Limb (tissue), 2 donors: ENCODE results near the gene PSENEN.
A peak's percentile ranks its signal among the peaks of the same experiment; 100 is the strongest.

Source experiments
- DNase-seq, 2 donors: peaks; one replicate each; pipeline ENCODE4 v3.0.0-alpha.2; 2016; ENCODE audit errors: extremely low spot score in 2 of 2

Gene PSENEN

GRCh38 chr19:35750167-35750566 is 4.7 kb downstream of the PSENEN start:
- DNase-seq, result peak in 1 of 2 donors; percentile 29

- peak in 1 of 2 donors; percentile 24 for DNase-seq
Measured at GRCh38 chr19:35751839-35752745, 6.6 kb downstream of the PSENEN start.

- peak in 1 of 2 donors; percentile 29 for DNase-seq
Measured at GRCh38 chr19:35752746-35753350, 7.4 kb downstream of the PSENEN start.

DNA sequence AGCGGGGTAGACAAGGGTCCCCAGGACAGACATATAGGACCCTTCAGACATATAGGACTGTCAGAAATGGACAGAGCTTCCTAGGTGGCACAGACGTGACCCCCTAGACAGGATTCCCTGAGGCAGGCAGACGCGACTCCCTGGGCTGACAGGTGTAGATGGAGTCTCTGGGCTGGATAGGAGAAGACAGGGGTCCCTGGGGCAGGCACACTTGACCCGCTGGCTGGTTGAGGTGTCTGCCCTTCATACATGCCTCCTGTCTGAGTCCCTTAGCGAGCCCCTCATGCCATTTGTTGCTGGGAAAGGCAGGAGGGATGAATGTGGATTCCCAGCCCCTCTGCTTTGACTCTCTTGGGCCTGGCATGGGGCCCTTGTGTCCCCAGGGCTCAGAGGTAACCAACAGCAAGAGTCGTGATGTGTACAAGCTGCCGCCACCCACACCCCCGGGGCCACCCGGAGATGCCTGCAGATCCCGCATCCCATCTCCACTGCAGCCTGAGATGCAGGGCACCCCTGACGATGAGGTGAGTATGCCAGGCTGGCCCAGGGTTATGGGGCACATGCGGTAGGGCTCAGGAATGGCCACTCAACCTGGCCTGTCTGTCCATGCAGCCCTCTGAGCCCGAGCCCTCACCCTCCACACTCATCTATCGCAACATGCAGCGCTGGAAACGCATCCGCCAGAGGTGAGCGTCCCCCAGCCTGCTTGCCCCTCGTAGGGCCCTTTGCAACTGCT is 8.4 kb downstream of the PSENEN start:
- DNase-seq, result peak in 1 of 2 donors; percentile 26

DNA sequence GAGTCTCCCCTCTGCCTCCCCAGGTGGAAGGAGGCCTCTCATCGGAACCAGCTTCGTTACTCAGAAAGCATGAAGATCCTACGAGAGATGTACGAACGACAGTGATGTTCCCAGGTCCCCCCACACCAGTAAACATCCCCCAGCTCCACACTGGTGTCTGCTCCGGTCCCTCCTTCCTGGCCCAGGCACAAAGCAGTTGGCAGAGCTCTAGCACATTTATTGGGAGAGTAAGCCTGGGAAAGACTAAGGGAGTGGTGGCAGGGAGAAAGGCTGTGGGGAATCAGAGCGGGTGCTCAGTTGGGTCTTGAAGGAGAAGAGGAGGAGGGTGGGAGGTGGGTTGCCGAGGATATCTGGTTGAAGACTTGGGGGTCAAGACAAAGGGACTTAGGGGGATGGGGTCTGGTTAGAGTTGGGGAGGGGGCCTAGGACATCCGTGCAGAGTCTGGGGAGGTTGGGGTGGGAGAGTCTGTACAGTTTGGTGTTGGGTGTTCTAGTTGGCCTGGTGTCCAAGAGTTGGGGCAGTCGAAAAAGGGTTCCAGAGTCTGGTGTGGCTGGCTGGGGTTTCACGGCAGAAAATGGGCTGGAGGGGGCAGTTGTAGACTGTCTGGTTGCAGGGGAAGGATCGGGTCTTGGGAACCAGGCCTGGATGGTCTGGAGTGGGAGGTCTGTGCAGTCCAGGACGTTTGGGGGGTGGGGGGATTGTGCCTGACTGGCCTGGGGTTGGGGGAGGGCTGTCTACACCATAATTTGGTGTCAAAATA is 9.1 kb downstream of the PSENEN start:
- DNase-seq, result peak in 1 of 2 donors; percentile 29

DNA sequence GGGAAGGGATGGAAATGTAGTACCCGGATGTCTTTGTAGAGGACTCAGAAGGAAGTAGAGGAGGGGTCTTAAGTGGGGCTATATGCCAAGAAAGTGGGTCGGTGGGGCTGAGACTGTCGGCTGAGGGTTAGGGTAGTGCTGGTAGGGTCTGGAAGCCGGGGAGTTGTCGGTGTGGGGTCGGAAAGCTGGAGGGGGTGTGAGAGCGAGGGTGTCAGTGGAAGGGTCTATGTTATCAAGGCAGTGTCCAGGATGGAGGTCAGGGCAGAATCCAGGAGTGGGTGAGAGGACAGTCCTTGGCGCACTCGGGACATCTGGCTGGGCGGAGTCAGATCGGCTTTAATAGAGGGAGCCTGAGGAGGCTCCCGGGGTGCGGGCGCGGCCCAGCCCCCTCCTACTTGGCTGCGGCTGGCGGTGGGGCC is 9.7 kb downstream of the PSENEN start:
- DNase-seq, result no peak

GRCh38 chr19:35755550-35756376 is 10.3 kb downstream of the PSENEN start:
- peak; percentile 34 to 72 for DNase-seq

- peak; percentile 48 to 75 for DNase-seq
Measured at GRCh38 chr19:35756377-35757230, 11.2 kb downstream of the PSENEN start, which contains the start of gene HSPB6. TSS of gene HSPB6 (minus strand) at chr19:35757029. CDS start at chr19:35757008, 21 bp downstream.

DNA sequence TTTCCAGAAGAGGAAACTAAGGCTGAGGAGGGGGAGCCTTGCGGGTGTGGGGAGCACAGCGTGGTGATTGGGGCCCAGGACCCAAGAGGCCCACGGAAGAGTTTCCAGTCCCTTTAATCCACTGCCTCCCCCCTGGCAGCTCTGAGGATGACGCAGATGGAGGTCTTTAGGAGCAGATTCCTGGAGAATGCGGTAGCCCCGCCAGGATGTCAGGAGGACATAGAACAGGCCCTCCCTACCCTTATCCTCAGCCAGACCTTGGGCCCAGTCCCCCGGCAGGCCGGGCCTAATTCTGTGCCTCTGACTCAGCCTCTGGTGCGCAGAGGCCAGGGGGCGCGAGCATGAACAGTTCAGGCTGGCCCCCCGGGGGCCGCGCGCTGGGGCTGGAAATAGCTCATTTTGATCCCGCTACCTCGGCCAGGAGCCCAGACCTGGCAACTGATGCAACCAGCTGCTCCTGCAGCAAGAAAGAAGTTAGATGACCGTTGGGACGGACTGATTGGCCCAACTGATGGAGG is 11.8 kb downstream of the PSENEN start:
- peak; percentile 88 for DNase-seq

DNA sequence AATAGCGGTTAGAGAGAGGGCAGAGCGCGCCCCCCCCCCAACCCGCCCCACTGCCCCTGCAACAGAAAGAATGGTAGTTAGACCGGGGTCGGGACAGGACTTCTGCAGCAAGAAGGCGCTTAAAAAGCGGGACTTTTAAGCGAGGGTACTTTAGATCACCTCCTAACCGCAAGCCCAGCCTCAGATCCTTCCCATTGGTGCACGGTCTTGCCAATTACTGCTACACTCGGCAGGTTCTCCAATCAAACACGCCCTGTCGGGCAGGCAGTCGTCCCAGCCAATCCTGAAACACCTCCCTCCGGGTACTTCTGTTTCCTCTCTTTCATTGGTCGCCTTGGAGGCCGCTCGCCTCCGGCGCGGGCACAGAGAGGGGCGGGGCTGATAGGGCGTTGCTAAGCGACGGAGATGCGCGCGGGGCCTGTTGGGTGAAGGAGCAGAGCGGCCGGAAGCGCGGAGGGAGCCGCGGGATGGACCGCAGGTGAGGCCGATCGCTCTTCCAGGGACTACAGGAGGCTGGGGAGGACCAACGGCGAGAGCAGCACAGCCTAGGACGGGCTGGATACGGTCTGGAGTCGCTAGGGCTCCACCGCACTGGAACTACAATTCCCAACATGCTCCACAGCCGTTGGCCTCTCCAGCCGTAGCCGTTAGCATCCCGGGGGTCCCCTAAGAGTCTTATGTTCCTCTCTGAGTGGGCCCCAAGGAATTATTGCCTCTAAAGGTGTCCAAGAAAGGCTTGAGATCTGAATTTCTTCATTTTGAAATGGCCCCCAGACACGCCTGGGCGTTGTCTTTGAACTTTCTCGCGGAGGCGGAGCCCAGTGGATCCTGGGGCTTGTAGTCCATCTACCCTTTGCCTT is 12.5 kb downstream of the PSENEN start, which contains the start of gene PROSER3:
TSS of gene PROSER3 (plus strand) at position 428 of the 860 bp plus-strand sequence. CDS start at position 468, 40 bp downstream.
- DNase-seq, result peak; percentile 99 to 100

GRCh38 chr19:35759697-35760096 is 14.2 kb downstream of the PSENEN start:
- DNase-seq, result no peak

- no peak for DNase-seq
Measured at GRCh38 chr19:35760711-35761349, 15.4 kb downstream of the PSENEN start.

DNA sequence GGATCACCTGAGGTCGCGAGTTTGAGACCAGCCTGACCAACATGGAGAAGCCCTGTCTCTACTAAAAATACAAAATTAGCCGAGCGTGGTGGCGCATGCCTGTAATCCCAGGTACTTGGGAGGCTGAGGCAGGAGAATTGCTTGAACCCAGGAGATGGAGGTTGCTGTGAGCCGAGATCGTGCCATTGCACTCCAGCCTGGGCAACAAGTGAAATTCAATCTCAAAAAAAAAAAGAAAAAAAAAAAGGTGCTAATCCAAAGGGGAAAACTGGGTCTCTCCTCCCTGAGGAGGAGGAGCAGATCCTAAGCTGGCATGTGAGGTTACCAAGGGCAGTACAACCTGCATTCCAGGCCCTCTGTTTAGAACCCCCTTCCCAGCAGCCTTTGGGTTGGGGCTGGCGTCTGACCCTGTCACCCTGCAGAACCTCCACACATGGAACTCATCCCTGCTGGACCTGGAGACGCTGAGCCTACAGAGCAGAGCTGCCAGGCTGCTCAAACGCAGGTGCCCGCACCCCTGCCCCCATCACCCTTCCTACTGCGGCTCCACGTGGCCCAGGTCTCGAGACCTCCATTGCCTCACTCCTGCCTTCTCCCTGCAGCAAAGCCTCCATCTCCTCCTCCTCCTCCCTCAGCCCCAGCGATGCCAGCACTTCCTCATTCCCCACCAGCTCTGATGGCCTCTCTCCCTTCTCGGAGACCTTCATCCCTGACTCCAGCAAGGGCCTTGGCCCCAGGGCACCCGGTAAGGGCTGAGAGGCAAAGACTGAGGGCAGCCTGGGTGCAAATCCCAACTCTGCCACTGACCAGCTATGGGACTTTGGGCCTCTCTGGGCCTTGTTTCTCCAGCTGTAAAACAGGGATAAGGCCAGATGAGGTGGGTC is 19.2 kb downstream of the PSENEN start:
- DNase-seq, result no peak

DNA sequence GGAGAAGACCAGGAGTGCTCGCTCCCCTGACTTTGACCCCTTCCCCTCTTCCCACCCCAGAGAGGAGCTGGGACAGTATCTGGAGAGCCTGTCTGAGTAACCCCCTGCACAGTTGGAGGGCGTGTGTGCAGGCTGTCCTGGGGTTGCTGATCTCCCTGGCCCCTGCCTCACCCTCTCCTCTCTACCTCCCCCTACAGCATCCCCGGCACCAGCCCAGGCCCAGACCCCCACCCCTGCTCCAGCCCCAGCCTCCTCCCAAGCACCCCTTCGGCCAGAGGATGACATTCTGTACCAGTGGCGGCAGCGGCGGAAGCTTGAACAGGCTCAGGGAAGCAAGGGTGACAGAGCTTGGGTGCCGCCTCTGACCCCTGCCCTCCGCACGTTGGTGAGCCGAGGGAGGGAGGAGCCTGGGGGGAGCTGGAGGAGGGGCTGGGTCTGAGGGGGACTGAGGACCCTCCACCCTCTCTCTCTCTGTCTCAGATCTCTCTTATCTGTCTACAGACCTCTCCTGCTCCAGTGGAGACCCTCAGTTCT is 21.2 kb downstream of the PSENEN start:
- DNase-seq, result no peak

DNA sequence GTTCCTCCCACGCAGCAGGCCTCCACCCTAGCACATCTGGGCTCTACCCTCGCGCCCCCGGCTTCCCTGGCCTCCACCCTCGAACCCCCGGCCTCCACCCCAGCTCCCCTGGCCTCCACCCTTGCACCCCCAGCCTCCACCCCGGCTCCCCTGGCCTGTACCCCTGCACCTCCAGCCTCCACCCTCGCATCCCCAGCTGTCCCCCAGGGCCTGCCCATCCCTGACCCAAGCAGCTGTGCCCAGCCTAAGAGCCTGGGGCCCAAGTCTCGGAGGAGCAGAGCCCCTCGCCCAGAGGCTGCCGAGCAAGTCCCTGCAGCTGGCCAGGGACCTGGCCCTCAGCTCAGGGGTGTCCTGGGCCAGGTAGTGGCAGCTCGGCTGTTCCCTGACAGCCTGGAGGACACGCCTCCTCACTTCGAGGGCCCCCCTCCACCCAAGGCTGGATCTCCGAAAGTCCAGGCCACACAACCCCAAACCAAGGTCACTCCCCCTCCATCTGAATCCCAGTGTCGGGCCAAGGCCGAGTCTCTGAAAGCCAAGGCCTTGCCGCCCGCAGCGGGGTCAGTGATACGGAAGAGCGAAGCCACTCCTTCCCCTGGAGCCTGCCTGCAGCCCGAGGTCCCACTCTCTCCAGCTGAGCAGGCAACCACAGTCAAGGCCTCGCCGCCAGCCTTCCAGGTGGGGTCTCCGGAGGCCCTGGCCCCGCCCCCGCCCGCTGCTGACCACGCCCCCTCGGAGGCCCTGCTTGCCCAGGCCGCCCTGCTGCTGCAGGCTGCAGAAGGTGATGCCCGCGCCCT is 22.0 kb downstream of the PSENEN start:
- DNase-seq, result peak in 1 of 2 donors; percentile 66
